Measurements from ENCODE around the gene DDR2.

Gene DDR2

GRCh38 chr1:162703708-162704107 lies 71.4 kb downstream of the DDR2 start:
- H3K9me3 ChIP-seq (ENCODE audit: insufficient read depth, low read depth, low read length), result no peaks in the 10 kb centered on the region

DNA sequence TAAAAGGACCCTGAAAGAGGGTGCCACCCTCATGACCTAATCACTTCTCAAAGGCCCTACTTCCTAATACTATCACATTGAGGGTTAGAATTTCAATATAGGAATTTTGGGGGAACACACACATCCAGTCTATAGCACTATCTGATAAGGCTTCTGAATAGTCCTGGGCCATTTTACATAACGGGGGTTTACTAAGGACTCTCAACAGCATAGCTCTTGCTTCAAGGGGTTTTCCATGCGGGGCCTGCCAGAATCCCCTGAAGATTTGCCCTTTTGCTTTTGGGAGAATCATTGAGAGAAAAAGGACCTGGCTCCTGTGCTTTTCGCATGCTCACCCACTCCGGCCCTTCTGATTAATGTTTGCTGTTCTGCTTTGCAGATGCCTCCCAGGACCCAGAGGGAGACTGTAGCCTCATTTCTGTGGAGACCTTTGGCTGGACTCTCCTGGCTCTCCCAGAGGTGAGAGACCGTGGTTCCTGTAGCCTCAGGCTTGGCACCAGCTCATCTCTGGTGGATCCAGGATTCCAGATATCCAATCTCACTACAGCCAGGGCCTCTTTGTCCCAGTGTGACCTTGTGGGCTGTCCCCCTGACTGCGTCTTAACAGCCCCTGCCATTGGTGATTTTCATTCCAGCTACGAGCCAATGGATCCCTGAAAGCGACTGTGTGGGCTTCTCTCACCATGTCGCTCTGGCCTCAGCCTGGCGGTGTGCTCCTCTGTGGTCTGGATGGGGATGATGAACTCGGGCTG lies 72.6 kb downstream of the DDR2 start:
- H3K27ac ChIP-seq (ENCODE audit: low read length), result no peak overlapping the region
- H3K4me3 ChIP-seq (ENCODE audit: low read length), result no peak overlapping the region
- H3K27me3 ChIP-seq (ENCODE audit: insufficient read depth, low read length), result no peaks in the 10 kb centered on the region
- H3K9ac ChIP-seq (ENCODE audit: low read depth, low read length), result no peak overlapping the region
- no peaks in the 10 kb centered on the region for H3K9me3 ChIP-seq (ENCODE audit: insufficient read depth, low read depth, low read length)
- H3K4me1 ChIP-seq (ENCODE audit: insufficient read depth, low read length), result no peaks in the 10 kb centered on the region
- no peaks in the 10 kb centered on the region for H3K36me3 ChIP-seq (ENCODE audit: insufficient read depth, low read depth, low read length)

More at GRCh38 chr1:162703708-162704107, 71.4 kb downstream of the DDR2 start:
- Histone ChIP-seq H3K4me1 (ENCODE audit: insufficient read depth, low read length) (no peaks in the 10 kb centered on the region), H3K27ac (ENCODE audit: low read length) (no peak overlapping the region), H3K36me3 (ENCODE audit: insufficient read depth, low read depth, low read length) (no peaks in the 10 kb centered on the region), H3K27me3 (ENCODE audit: insufficient read depth, low read length) (no peaks in the 10 kb centered on the region), H3K9ac (ENCODE audit: low read depth, low read length) (no peak overlapping the region), H3K4me3 (ENCODE audit: low read length) (no peak overlapping the region)

GRCh38 chr1:162706003-162706402 lies 73.7 kb downstream of the DDR2 start:
- Histone ChIP-seq H3K27ac (ENCODE audit: low read length) (no peak overlapping the region), H3K36me3 (ENCODE audit: insufficient read depth, low read depth, low read length) (no peaks in the 10 kb centered on the region), H3K4me3 (ENCODE audit: low read length) (no peak overlapping the region), H3K4me1 (ENCODE audit: insufficient read depth, low read length) (no peaks in the 10 kb centered on the region), H3K9ac (ENCODE audit: low read depth, low read length) (no peak overlapping the region), H3K27me3 (ENCODE audit: insufficient read depth, low read length) (no peaks in the 10 kb centered on the region), H3K9me3 (ENCODE audit: insufficient read depth, low read depth, low read length) (no peaks in the 10 kb centered on the region)

- Histone ChIP-seq H3K4me1 (ENCODE audit: insufficient read depth, low read length) (no peaks in the 10 kb centered on the region), H3K36me3 (ENCODE audit: insufficient read depth, low read depth, low read length) (no peaks in the 10 kb centered on the region), H3K9me3 (ENCODE audit: insufficient read depth, low read depth, low read length) (no peaks in the 10 kb centered on the region), H3K9ac (ENCODE audit: low read depth, low read length) (no peak overlapping the region), H3K27ac (ENCODE audit: low read length) (no peak overlapping the region), H3K4me3 (ENCODE audit: low read length) (no peak overlapping the region), H3K27me3 (ENCODE audit: insufficient read depth, low read length) (no peaks in the 10 kb centered on the region)
Observed at GRCh38 chr1:162706606-162707005, 74.3 kb downstream of the DDR2 start.

- Histone ChIP-seq H3K4me3 (ENCODE audit: low read length) (no peak overlapping the region), H3K9me3 (ENCODE audit: insufficient read depth, low read depth, low read length) (no peaks in the 10 kb centered on the region), H3K27ac (ENCODE audit: low read length) (no peak overlapping the region), H3K36me3 (ENCODE audit: insufficient read depth, low read depth, low read length) (no peaks in the 10 kb centered on the region), H3K9ac (ENCODE audit: low read depth, low read length) (no peak overlapping the region), H3K4me1 (ENCODE audit: insufficient read depth, low read length) (no peaks in the 10 kb centered on the region), H3K27me3 (ENCODE audit: insufficient read depth, low read length) (no peaks in the 10 kb centered on the region)
Observed at GRCh38 chr1:162708286-162708685, 76.0 kb downstream of the DDR2 start.

DNA sequence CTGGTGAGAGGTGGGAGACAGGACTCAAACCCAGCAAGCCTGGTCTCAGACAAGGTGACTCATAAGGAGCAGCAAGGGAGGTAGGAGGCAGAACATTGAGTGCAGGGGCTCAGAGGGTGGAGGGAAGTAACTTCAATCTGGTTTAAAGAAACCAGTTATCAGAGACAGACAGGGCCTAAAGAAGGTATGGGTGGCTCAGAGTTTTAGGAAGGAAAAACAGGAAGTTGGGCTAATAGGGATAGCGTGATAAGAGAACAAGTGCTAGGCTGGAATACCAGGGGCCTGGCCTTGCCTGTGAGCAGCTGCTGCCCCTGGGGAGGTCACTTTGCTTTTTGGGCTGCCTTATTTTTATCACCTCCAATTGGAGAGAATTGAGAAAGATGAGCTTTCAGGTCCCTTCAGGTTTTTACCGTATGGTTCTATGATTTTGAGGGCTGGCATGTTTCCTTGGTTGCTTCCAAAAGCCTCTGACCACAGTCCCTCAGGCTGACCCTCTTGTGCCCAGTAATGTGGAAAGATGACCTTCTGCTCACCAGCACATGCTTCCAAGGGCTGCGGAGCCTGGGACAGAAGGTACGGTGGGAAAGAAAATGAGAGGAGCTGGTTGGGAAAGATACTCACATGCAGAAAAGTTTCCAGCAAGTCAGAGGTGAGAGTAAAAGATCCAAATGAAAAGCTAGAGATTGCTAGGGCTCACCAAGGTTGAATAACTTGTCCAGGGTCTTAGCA lies 77.0 kb downstream of the DDR2 start:
- H3K9me3 ChIP-seq (ENCODE audit: insufficient read depth, low read depth, low read length), result no peaks in the 10 kb centered on the region
- H3K27me3 ChIP-seq (ENCODE audit: insufficient read depth, low read length), result no peaks in the 10 kb centered on the region
- H3K27ac ChIP-seq (ENCODE audit: low read length), result no peak overlapping the region
- H3K4me3 ChIP-seq (ENCODE audit: low read length), result no peak overlapping the region
- no peak overlapping the region for H3K9ac ChIP-seq (ENCODE audit: low read depth, low read length)
- no peaks in the 10 kb centered on the region for H3K36me3 ChIP-seq (ENCODE audit: insufficient read depth, low read depth, low read length)
- no peaks in the 10 kb centered on the region for H3K4me1 ChIP-seq (ENCODE audit: insufficient read depth, low read length)

DNA sequence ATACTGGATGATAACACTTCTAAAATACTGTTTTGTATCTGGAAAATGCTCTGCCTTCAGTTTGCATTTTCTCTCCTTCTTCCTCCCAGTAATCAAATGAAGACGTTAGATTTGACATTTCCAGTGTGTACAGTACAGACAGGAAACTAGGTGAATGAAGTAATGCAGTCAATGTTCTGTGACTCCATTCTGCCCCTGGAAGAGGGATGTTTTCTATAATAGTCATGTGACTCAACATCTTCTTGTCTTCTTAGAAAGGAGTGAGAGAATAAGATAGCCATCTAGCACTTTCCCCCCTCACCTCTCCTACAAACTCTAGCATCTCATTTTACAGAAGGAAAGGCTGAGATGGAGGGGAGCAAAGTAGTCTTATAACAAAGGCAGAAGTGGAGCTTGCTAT lies 77.6 kb downstream of the DDR2 start:
- no peak overlapping the region for H3K4me3 ChIP-seq (ENCODE audit: low read length)
- no peaks in the 10 kb centered on the region for H3K36me3 ChIP-seq (ENCODE audit: insufficient read depth, low read depth, low read length)
- H3K9ac ChIP-seq (ENCODE audit: low read depth, low read length), result no peak overlapping the region
- no peak overlapping the region for H3K27ac ChIP-seq (ENCODE audit: low read length)
- H3K4me1 ChIP-seq (ENCODE audit: insufficient read depth, low read length), result no peaks in the 10 kb centered on the region
- no peaks in the 10 kb centered on the region for H3K9me3 ChIP-seq (ENCODE audit: insufficient read depth, low read depth, low read length)
- H3K27me3 ChIP-seq (ENCODE audit: insufficient read depth, low read length), result no peaks in the 10 kb centered on the region

GRCh38 chr1:162710345-162710744 lies 78.1 kb downstream of the DDR2 start:
- no peak overlapping the region for H3K27ac ChIP-seq (ENCODE audit: low read length)
- H3K4me3 ChIP-seq (ENCODE audit: low read length), result no peak overlapping the region
- H3K9ac ChIP-seq (ENCODE audit: low read depth, low read length), result no peak overlapping the region

DNA sequence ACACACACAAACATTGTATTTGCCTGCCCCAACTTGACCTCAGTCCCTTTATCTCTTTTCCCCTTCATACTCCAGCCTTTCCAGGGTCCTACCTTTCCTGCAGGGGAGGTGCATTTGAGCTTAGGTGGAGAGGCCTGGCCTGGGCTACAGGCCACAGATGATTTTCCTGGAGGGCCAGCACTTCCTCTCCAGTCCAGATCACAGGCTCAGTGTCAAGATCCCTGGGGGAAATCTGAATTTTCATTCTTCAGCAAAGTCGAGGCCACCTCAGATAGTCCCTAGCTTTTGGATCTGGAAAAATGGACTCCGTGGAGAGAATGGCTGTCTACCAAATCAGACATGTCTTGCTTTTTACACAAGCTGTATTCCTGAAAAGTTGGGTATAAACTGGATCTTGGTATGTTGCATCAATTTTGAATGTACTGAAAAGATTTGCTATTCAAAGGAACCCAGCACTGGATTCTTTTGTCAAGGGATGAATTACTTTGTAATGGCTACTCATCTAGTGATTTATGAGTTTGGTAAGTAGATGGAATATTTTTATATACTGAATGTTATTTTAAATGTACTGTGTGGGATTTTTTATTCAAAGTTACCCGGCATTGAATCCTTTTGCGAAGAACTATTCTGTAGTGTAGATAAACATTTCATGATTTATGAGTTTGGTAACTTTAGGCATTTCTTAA lies 78.7 kb downstream of the DDR2 start:
- Histone ChIP-seq H3K36me3 (ENCODE audit: insufficient read depth, low read depth, low read length) (no peaks in the 10 kb centered on the region), H3K4me3 (ENCODE audit: low read length) (no peak overlapping the region), H3K27me3 (ENCODE audit: insufficient read depth, low read length) (no peaks in the 10 kb centered on the region), H3K4me1 (ENCODE audit: insufficient read depth, low read length) (no peaks in the 10 kb centered on the region), H3K9me3 (ENCODE audit: insufficient read depth, low read depth, low read length) (no peaks in the 10 kb centered on the region), H3K27ac (ENCODE audit: low read length) (no peak overlapping the region), H3K9ac (ENCODE audit: low read depth, low read length) (no peak overlapping the region)

More at GRCh38 chr1:162710345-162710744, 78.1 kb downstream of the DDR2 start:
- Histone ChIP-seq H3K9me3 (ENCODE audit: insufficient read depth, low read depth, low read length) (no peaks in the 10 kb centered on the region), H3K4me1 (ENCODE audit: insufficient read depth, low read length) (no peaks in the 10 kb centered on the region), H3K36me3 (ENCODE audit: insufficient read depth, low read depth, low read length) (no peaks in the 10 kb centered on the region), H3K27me3 (ENCODE audit: insufficient read depth, low read length) (no peaks in the 10 kb centered on the region)

DNA sequence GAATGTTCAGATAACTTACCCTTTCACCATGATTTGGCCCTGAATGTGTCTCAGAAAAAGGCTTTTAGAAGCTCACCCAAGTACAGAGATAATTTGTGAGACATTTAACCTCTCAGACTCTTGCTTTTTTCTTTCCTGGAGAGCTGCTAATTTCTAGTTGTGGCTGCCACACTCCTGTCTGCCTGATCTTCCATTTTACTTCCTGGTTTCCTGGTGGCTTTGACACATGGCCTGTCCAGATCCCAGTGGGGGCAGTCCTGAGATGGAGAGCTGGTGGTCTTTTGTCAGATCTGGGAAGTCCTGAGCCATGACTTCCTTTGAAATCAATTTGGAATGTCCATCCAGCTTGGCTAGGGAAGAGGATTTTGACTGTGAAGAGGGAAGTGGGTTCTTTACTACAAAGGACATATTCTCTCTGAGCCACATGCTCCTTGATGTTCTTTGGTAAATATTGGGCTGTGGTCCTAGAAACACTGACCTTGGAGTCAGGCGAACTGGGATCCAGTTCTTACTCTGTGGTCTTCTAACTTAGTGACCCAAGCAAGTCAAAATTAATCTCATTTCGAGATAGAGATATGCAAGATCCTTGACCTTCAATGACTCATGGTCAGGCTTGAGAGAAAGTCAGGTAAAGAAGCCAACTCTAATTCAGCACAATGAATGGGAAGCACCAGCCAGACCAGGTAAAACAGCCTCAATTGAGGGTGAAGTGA lies 80.2 kb downstream of the DDR2 start:
- no peaks in the 10 kb centered on the region for H3K4me1 ChIP-seq (ENCODE audit: insufficient read depth, low read length)
- H3K9ac ChIP-seq (ENCODE audit: low read depth, low read length), result no peak overlapping the region
- H3K4me3 ChIP-seq (ENCODE audit: low read length), result no peak overlapping the region
- no peaks in the 10 kb centered on the region for H3K27me3 ChIP-seq (ENCODE audit: insufficient read depth, low read length)
- no peaks in the 10 kb centered on the region for H3K36me3 ChIP-seq (ENCODE audit: insufficient read depth, low read depth, low read length)
- no peak overlapping the region for H3K27ac ChIP-seq (ENCODE audit: low read length)
- no peaks in the 10 kb centered on the region for H3K9me3 ChIP-seq (ENCODE audit: insufficient read depth, low read depth, low read length)

GRCh38 chr1:162716123-162716522 lies 83.9 kb downstream of the DDR2 start:
- Histone ChIP-seq H3K9me3 (ENCODE audit: insufficient read depth, low read depth, low read length) (no peaks in the 10 kb centered on the region), H3K27ac (ENCODE audit: low read length) (no peak overlapping the region), H3K4me1 (ENCODE audit: insufficient read depth, low read length) (no peaks in the 10 kb centered on the region), H3K4me3 (ENCODE audit: low read length) (no peak overlapping the region), H3K27me3 (ENCODE audit: insufficient read depth, low read length) (no peaks in the 10 kb centered on the region), H3K36me3 (ENCODE audit: insufficient read depth, low read depth, low read length) (no peaks in the 10 kb centered on the region), H3K9ac (ENCODE audit: low read depth, low read length) (no peak overlapping the region)
